Erythroblast (primary cell): ENCODE measurements around the gene TAF8.

ENCODE experiments used
- GATA1 ChIP-seq: IDR thresholded peaks from 2 replicates; pipeline ENCODE4 v1.6.1; 2011; ENCODE audit warnings: low read depth, mild to moderate bottlenecking, control low read depth, low read length, moderate library complexity
- POLR2A ChIP-seq: IDR thresholded peaks from 2 replicates; pipeline ENCODE4 v1.6.1; 2011; ENCODE audit warnings: mild to moderate bottlenecking, low read length

DNA sequence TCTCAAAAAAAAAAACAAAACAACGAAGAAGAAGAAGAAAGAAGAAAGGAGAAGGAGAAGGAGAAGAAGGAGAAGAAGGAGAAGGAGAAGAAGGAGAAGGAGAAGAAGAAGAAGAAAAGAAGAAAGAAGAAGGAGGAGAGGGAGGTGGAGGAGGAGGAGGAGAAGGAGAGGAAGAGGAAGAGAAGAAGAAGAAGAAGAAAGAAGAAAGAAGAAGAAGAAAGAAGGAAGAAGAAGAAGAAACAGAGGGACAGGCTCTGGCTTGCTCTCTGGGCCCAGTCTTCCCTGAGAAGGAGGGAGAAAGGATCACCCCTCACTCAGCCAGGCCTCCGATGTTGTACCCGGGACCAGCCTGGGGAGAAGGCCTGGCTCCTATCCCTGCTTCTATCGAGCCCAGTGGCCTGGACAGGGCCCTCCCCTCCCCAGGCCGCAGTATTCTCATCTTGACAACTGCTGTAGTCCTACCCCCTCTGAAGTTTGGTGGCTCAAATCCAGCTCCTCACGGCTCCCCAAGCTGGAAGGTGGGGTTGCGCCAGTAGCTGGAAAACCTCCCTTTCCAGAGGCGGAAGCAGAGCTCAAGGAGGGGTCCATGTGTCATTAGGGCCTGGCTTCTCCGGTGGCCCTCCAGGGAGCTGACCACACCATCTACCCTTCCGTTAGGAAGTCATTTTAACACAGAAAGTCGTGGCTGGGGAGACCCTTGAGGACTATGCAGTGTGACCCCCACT, 73.2 kb downstream of the TAF8 start:
- TF ChIP-seq POLR2A, result no peak
- no peak for TF ChIP-seq GATA1
